HG02840 (cell line): Measurements from ENCODE around the gene MOB1A.
"Not testable (repeated sequence)": the region's sequence is repeated elsewhere in the genome, so short reads cannot be mapped to it uniquely, and the experiment has no call there.

ENCODE experiments used
- ATAC-seq: cut with Tn5 transposase; IDR thresholded peaks from one replicate; pipeline ENCODE4 v1.9.1; 2021; ENCODE audit warnings: mild to moderate bottlenecking, moderate library complexity, moderate number of reproducible peaks; ENCODE audit not compliant: unreplicated experiment, low FRiP score

MOB1A gene

DNA sequence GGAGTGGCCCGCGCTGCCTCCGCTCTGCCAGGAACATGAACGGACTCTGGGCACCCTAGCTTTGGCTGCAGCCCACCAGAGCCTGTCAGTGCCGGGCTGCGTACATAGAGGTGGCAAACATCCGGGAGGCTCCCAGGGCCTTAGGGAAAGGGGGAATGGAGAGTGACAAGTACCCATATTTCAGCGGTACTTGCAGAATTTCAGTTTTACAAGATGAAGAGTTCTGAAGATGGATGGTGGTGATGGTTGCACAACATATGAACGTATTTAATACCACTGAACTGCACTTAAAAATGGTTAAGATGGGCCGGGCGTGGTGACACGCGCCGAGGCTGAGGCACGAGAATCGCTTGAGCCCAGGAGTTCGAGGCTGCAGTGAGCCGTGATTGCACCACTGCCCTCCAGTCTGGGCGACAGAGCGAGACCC, 20.6 kb upstream of the MOB1A start:
- ATAC-seq: no peak

DNA sequence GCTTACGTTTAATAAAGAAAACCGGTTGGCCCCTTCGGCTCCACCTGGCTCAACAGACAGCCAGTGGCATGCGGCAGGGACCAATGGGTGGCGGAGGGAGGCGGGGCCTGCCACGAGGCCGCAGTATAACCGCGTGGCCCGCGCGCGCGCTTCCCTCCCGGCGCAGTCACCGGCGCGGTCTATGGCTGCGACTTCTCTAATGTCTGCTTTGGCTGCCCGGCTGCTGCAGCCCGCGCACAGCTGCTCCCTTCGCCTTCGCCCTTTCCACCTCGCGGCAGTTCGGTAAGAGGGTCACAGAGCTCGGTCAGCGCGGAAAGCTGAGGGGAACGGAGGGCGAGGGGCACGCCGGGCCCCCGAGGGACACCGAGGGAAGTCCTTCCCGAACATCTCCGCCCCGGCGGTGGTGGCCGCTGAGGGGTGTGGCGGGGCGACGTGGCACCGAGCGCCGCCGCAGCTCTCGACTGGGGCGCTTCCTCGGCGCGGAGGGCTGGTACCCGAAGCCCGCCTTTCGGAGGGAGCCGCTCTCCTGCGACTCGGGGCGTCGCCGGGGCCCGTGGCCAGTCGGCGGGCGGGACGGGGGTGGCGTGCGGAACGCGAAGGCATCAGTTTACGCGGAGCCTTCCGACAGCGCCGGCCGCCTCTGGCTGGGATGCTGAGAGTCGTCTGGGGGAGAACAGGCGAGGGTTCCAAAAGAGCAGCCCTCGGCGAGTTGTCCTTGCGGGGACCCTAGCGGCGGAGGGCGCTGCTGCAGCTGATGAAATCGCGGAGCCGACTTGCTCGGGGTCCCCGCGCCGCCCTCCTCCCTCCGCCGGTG, 20.0 kb upstream of the MOB1A start, which contains the start of gene MTHFD2:
Gene MTHFD2, plus strand, starts transcription at position 155 of the 814 bp plus-strand sequence. Its CDS starts 27 bp downstream, at position 182.
- peak; percentile 93 for ATAC-seq

GRCh38 chr2:74198023-74198460, 19.4 kb upstream of the MOB1A start:
- no peak for ATAC-seq

GRCh38 chr2:74197049-74197448, 18.4 kb upstream of the MOB1A start:
- no peak for ATAC-seq

GRCh38 chr2:74194799-74195198, 16.1 kb upstream of the MOB1A start:
- no peak for ATAC-seq

DNA sequence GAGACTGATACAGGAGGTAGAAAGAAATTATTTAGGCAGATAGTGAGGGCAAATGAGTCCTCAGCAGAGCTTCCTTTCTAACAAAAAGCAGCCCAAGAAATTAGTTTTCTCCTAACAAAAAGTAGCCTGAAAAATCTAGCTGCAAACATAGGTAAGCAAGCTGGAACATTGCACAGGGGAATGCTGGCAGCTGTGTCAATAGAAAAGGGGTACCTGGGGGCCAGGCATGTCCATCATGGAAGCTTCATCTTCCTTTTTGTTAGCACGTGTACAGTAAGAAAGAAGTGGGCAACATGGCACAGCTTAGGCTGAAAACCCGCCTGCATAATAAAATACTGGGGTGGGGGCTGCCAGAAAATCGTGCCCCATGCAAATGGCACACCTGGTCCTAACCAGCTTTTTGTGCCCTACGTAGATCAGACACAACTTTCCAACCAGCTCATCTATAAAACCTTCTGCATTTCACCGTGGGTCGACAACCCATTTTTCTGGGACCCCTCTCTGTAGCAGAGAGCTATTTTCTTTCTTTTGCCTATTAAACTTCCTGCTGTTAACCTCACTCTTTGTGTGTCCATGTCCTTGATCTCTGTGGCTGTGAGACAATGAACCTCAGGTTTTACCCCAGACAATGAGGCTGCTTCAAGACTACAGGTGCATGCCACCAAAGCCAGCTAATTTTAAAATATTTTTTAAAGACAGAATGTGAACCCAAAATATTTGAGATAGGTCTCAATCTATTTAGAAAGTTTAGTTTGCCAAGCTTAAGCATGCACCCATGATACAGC, 13.1 kb upstream of the MOB1A start:
- ATAC-seq: no peak

DNA sequence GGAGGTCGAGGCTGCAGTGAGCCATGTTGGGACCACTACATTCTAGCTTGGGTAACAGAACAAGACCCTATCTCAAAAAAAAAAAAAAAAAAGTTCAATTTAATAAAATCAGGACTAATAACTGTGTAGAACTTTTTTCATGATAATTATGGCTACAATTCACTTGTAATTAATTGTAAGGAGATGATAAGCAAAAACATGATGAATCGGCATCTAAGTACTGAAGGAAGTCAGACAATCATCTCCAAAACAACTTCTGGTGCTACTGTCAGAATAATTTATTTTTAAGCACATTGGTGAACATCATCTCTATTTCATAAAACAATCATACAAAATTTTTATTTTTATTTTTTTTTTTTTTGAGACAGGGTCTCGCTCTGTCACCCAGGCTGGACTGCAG, 10.0 kb upstream of the MOB1A start:
- ATAC-seq: no peak

DNA sequence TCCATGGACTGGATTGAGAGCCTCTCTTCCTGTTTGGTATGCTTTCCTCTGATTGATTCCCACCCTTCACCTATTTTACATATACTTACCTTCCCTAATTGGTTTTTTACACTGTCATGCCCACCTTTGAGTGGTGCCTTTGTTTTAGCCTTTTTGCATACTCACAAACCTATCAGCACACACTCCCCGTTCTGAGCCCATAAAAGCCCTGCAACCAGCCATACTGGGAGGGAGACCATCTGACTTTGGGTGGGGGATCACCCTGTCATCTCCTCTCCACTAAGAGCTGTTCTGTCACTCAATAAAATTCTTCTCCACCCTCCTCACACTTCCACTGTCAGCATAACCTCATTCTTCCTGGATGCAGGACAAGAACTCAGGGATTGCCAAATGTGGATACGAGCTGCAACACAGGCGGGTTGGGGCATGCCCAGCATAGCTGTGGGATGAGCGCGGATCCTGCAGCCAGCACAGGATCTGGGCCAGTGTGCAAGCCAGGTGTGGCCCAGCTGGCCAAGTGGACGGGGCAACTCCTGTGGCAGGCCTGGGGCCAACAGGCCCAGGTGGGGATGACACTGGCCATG, 9.4 kb upstream of the MOB1A start:
- ATAC-seq: no peak

- ATAC-seq: not testable (repeated sequence)
Observed at GRCh38 chr2:74186706-74187105, 8.0 kb upstream of the MOB1A start.

- ATAC-seq: peak; percentile 71
Observed at GRCh38 chr2:74186038-74186437, 7.4 kb upstream of the MOB1A start.

DNA sequence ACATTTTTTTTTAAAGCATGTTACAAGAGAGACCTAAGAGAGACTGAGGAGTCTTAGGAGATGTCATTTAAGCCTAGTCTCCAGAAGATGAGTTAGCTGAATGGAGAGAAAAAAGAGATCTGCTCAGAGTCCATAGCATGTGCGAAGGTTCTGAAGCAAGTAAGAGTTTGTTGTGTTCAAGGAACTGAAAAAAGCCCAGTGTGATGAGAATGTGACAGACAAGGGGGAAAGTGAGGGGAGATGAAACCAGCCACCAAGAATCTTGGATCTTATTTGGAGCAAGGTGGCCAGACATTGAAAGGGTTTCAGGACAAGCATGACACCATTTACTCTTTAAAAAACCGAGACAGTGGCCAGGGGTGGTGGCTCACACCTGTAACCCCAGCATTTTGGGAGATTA, 5.2 kb upstream of the MOB1A start:
- ATAC-seq: no peak

DNA sequence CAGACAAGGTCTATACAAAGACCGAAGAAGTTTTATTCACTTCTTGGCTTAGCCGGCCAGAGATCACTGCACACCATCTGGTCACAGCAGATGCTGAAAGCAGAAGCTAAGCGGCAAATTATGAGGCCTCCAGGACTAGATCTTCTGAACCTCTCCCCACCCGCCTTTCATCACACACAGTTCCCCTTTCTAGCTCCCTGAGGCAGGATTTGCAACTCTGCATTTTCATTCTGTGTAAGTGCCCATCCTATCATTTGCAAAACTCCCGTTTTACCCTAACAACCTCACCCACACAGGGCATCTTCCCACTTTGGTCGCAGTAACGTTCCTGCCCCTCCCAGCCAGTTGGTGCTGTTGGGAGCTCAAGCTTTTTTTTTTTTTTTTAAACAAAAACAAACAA, 3.1 kb upstream of the MOB1A start:
- ATAC-seq: no peak

DNA sequence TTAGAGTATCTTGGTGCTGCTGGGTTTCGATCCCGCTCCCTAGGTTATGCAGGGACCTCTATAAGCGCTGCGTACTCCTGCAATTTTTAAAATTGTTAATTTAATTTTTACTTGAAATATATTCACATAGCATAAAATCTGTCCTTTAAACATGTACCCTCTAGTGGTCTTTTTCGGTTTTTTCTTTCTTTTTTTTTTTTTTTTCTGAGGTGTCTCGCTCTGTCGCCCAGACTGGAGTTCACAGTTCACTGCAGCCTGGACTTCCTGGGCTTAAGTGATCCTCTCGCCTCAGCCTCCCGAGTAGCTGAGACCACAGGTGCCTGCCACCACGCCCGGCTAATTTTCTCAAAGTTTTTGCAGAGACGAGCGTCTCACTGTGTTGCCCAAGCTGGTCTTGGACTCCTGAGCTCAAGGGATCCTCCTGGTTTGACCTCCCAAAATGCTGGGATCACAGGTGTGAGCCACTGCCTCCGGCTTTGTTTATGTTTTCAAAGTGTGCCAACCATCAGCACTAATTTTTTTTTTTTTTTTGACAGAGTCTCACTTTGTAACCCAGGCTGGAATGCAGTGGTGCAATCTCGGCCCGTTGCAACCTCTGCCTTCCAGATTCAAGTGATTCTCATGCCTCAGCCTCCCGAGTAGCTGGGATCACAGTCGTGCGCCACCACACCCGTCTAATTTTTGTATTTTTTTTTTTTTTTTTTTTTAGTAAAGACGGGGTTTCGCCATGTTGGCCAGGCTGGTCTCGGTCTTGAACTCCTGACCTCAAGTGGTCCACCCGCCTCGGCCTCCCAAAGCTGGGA, 585 bp upstream of the MOB1A start:
- peak; percentile 7 for ATAC-seq

DNA sequence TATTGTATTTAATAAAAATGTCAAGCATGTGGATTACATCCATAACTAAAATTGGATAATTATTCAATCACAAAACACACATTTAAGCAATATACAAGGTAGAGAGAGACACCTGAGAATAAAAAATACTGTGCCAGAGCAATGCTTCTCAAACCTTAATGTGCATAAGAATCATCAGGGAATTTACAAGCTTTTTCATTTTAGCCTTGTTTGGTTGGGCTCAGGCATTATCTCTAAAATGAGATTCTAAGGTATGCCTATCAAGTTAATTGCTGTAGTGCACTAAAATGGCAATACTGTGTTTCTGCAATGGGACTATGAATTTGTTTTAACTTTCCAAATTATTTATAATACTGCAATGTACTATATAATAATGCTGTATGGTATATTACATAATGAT, 983 bp downstream of the MOB1A start:
- no peak for ATAC-seq

DNA sequence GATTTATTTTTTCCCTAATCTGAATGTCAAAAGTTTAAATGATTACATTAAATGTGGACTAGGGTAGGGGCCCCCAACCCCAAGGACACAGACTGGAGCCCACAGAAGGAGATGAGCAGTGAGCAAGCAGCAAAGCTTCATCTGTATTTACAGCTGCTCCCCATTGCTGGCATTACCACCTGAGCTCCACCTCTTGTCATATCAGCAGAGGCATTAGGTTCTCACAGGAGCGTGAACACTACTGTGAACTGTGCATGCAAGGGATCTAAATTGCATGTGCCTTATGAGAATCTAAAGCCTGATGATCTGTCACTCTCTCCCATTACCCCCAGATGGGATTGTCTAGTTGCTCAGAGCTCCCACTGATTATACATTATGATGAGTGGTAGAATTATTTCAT, 3.8 kb downstream of the MOB1A start:
- ATAC-seq: no peak

- no peak for ATAC-seq
Observed at GRCh38 chr2:74168739-74169138, 9.9 kb downstream of the MOB1A start.

GRCh38 chr2:74164761-74165160, 13.9 kb downstream of the MOB1A start:
- no peak for ATAC-seq

DNA sequence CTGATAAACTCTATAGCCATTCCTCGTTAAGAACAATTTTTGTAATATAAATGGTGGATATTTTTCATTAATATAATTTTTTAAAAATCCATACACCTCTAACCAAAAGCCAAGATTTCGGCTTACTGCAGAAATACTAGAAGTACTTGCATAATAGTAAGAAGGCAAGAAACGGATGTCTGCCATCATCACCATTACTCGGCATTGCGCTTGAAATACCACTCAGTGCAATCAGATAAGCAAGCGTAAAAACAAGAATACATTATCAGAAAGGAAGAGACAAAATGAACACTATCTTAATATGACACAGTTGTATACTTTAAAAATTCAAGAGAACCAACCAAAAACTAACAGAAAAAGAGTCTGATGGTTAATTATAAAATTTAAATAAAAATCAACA, 15.7 kb downstream of the MOB1A start:
- no peak for ATAC-seq

DNA sequence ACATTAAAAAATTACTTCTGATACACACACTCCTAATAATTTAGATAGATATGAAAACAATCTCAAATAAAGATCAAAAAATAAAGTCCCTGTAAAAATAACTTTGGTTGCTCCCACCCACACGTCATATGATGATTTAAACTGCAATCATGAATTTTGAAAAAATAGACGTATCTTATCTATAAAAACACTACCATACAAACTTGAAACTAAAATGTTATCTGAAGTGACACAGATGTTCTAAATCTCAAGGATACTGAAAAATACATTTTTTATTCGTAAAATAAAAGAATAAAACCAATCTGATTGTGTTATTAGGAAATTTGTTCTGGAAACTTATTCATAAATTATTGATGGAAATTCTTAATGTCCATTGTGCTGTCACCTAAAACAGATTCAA, 22.8 kb downstream of the MOB1A start:
- no peak for ATAC-seq

- no peak for ATAC-seq
Observed at GRCh38 chr2:74152954-74153353, 25.7 kb downstream of the MOB1A start.
